ENCODE measurements around the gene UBN1. TPM values are rescaled to one million over a fixed set of nuclear protein-coding genes. Genes with fewer than 3 reads are reported as not detected.

UBN1 gene
- total and polyA plus RNA-seq, 2 donors (not counting 3 experiments of a cell fraction or from before 2014, with no cell fraction given), result 26.0 to 44.8 TPM

GRCh38 chr16:4910828-4911227, 63.5 kb downstream of the UBN1 start:
- no peaks in the 10 kb centered on the region for H3K27me3 ChIP-seq (ENCODE audit: control insufficient read depth in 2 of 2, insufficient read depth in 2 of 2, low read length in 2 of 2)
- H3K36me3 ChIP-seq (ENCODE audit: control insufficient read depth in 2 of 2, extremely low read depth in 1 of 2, insufficient read depth in 2 of 2, low read length in 2 of 2), result no peaks in the 10 kb centered on the region
- H3K27ac ChIP-seq (ENCODE audit: insufficient read depth, low read depth, low read length), result no peak overlapping the region
- DNase-seq (ENCODE audit: low read depth, low spot score), result no peak
- no peaks in the 10 kb centered on the region for H3K9me1 ChIP-seq (replicated peaks; ENCODE audit: control insufficient read depth, extremely low read depth, insufficient read depth, low read length)
- H3K9ac ChIP-seq (replicated peaks; ENCODE audit: extremely low read depth, insufficient read depth, low read length), result no peak overlapping the region
- intact Hi-C loops (cut with micrococcal nuclease), result no loop called here
- TF ChIP-seq MAX (IDR thresholded peaks at IDR 0.05; ENCODE audit: insufficient read depth, insufficient read length) (no peak), CTCF (IDR thresholded peaks at IDR 0.05; ENCODE audit: extremely low read depth in 1 of 2, insufficient read depth in 1 of 2, low read depth in 1 of 2, low read length in 2 of 2) (no peak), FOS (IDR thresholded peaks at IDR 0.05; ENCODE audit: borderline replicate concordance, insufficient read depth, low read length) (no peak), EZH2 (IDR thresholded peaks at IDR 0.05; ENCODE audit: borderline replicate concordance, low read depth, low read length, severe bottlenecking) (no peak), GATA2 (IDR thresholded peaks at IDR 0.05; ENCODE audit: insufficient read depth, insufficient read length, low read depth, low read length) (no peak), MYC (IDR thresholded peaks at IDR 0.05; ENCODE audit: low read depth, low read length) (no peak), POLR2A (IDR thresholded peaks at IDR 0.05; ENCODE audit: low read depth, low read length) (no peak), POLR2AphosphoS5 (IDR thresholded peaks at IDR 0.05; ENCODE audit: insufficient read depth, low read depth, low read length) (no peak), JUN (IDR thresholded peaks at IDR 0.05; ENCODE audit: borderline replicate concordance, insufficient read depth, insufficient read length, low read depth) (no peak)
- BruUV-seq (replicated peaks), result no TSS peak
- no peak for FAIRE-seq
- H2AFZ ChIP-seq (ENCODE audit: low read depth, low read length), result no peak overlapping the region
- dilution Hi-C loops (cut with MboI; ENCODE audit: extremely low pct_ligation_motif_present, low sequenced_read_pairs), result no loop called here
- H3K4me2 ChIP-seq (ENCODE audit: insufficient read depth, low read length), result no peak overlapping the region
- no peak overlapping the region for H3K4me3 ChIP-seq (replicated peaks in 1 of 3; ENCODE audit: insufficient read depth in 1 of 3, low read depth in 1 of 3, low read length in 3 of 3)
- no peaks in the 10 kb centered on the region for H3K79me2 ChIP-seq (ENCODE audit: control insufficient read depth, insufficient read depth, low read length)
- ChIA-PET POLR2A (no interaction called here), CTCF (no interaction called here)
- no peaks in the 10 kb centered on the region for H3K9me3 ChIP-seq (replicated peaks; ENCODE audit: control insufficient read depth, insufficient read depth, low read length)
- H3K4me1 ChIP-seq (ENCODE audit: control insufficient read depth, extremely low read depth, insufficient read depth, low read length), result no peaks in the 10 kb centered on the region
- H4K20me1 ChIP-seq (replicated peaks; ENCODE audit: control insufficient read depth, extremely low read depth, insufficient read depth, low read length), result no peaks in the 10 kb centered on the region

Data from endothelial cell of umbilical vein (primary cell).